ENCODE measurements around the gene TMEM69.

DNA sequence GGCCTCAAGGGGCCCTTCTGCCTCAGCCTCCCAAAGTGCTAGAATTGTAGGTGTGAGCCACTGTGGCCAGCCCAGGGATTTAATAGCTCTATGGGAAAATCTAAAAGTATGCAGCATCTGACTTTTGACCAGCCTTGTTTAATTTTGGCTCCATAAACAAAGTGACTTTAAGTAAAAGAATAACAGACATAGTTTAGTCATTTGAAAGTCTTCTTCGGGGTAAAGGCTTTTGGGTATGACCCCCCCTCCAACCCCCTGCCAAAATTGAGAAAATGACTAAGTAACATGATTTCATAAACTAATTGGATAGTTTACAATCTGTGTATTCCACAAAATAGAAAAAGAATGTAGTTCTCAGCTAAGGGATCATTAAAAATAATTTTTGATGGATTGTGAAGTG, 18.6 kb upstream of the TMEM69 start:
- TF ChIP-seq, protein P1, sequence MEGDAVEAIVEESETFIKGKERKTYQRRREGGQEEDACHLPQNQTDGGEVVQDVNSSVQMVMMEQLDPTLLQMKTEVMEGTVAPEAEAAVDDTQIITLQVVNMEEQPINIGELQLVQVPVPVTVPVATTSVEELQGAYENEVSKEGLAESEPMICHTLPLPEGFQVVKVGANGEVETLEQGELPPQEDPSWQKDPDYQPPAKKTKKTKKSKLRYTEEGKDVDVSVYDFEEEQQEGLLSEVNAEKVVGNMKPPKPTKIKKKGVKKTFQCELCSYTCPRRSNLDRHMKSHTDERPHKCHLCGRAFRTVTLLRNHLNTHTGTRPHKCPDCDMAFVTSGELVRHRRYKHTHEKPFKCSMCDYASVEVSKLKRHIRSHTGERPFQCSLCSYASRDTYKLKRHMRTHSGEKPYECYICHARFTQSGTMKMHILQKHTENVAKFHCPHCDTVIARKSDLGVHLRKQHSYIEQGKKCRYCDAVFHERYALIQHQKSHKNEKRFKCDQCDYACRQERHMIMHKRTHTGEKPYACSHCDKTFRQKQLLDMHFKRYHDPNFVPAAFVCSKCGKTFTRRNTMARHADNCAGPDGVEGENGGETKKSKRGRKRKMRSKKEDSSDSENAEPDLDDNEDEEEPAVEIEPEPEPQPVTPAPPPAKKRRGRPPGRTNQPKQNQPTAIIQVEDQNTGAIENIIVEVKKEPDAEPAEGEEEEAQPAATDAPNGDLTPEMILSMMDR (IDR thresholded peaks at IDR 0.05): no peak
- TF ChIP-seq EZH2 (IDR thresholded peaks at IDR 0.05) (no peak), EZH2phosphoT487 (IDR thresholded peaks at IDR 0.05) (no peak)
